GM12891 (cell line): ENCODE data around the gene CNTNAP5.

Experiments
- POLR2A ChIP-seq: IDR thresholded peaks from 2 replicates; pipeline ENCODE4 v1.6.1; 2011; ENCODE audit warnings: low read depth, low read length, control low read depth
- POLR2AphosphoS5 ChIP-seq: IDR thresholded peaks from 2 replicates; pipeline ENCODE4 v1.6.1; 2011; ENCODE audit warnings: low read depth, low read length, control low read depth
- SPI1 ChIP-seq: IDR thresholded peaks from 2 replicates; pipeline ENCODE4 v1.6.1; 2011; ENCODE audit warnings: low read depth, low read length, control low read depth

DNA sequence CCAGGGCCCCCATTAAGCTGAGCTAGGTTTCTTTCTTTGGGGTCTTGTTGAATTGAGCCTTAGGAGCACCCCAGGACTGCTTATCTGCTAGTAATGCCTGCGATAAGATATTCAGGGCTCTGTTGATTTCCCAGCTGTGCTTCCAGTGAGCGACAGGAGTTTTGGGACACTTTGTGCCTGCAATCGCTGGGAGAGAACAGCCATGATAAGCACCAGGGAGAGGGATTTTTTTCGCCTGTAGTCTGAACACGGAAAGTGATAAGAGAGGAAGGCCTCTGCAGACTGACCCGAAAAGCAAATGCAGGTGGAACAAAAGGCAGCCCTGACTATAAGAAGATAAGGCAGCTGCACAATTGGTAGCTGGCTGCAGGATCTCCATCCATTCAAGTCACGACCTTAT, 244.3 kb downstream of the CNTNAP5 start:
- TF ChIP-seq POLR2A (no peak), POLR2AphosphoS5 (no peak), SPI1 (no peak)
